Activated CD8-positive, alpha-beta memory T cell treated with anti-CD3 and anti-CD28 coated beads, Interleukin-2, amount 10 ng/mL, durations not matched to agents 7 days and 5 days (primary cell): ENCODE measurements around the gene ADAT1. TPM values are rescaled to one million over a fixed set of nuclear protein-coding genes. Genes with fewer than 3 reads are reported as not detected.

ENCODE experiments used
- ATAC-seq: fragments of 150-1000 bp; cut with Tn5 transposase; one replicate; pipeline ENCODE4 v1.10.0; 2021; ENCODE audit warnings: moderate library complexity
- CTCF ChIA-PET: fragments of 350-600 bp; sonication (Branson Sonifier 250); formaldehyde crosslinking; loops from one replicate; lab custom pipeline; 2021; ENCODE audit warnings: antibody characterized with exemption; lab: Charles Lee
- DNase-seq: peaks from one replicate; pipeline ENCODE4 v3.0.0-alpha.2; 2020
- H3K27ac Mint-ChIP-seq: one replicate; pipeline ENCODE4 v1.8.0; 2021; ENCODE audit warnings: mild to moderate bottlenecking, mixed read lengths
- H3K27me3 Mint-ChIP-seq: one replicate; pipeline ENCODE4 v1.8.0; 2021; ENCODE audit warnings: mixed read lengths
- H3K36me3 Mint-ChIP-seq: one replicate; pipeline ENCODE4 v1.8.0; 2021; ENCODE audit warnings: mild to moderate bottlenecking, mixed read lengths
- H3K4me1 Mint-ChIP-seq: one replicate; pipeline ENCODE4 v1.8.0; 2021; ENCODE audit warnings: mixed read lengths
- H3K4me3 Mint-ChIP-seq: one replicate; pipeline ENCODE4 v1.8.0; 2021; ENCODE audit warnings: mild to moderate bottlenecking, moderate library complexity, mixed read lengths
- H3K9me3 Mint-ChIP-seq: one replicate; pipeline ENCODE4 v1.8.0; 2022; ENCODE audit warnings: low read depth, mixed read lengths
- total RNA-seq, 2 experiments: library from RNA; stranded (reverse); gene quantifications; one replicate each; pipeline ENCODE4 v1.2.3, GENCODE V29; 2021

The ADAT1 gene
- total RNA-seq, 2 experiments from 2014 or later: 48.3 to 57.2 TPM

GRCh38 chr16:75635036-75635435 lies 12.0 kb upstream of the ADAT1 start:
- H3K27ac Mint-ChIP-seq: no peak overlapping the region
- CTCF ChIA-PET: interaction anchor here (1.5 kb wide), 1 partner anchor 12 kb away, joined by 3 read pairs; the partner anchor contains the start of genes KARS1 and TERF2IP
- peaks cover 69% of the 10 kb centered on the region for H3K36me3 Mint-ChIP-seq

GRCh38 chr16:75632857-75633256 lies 9.8 kb upstream of the ADAT1 start:
- peaks cover 23% of the 10 kb centered on the region for H3K4me1 Mint-ChIP-seq
- CTCF ChIA-PET: interaction anchor here (1.0 kb wide), 1 partner anchor 399 kb away, joined by 3 read pairs; no protein-coding TSS in a partner anchor
- ATAC-seq: no peak

More at GRCh38 chr16:75635036-75635435, 12.0 kb upstream of the ADAT1 start:
- ATAC-seq: no peak
- Mint-ChIP-seq H3K27me3 (no peaks in the 10 kb centered on the region), H3K9me3 (no peaks in the 10 kb centered on the region), H3K4me3 (no peak overlapping the region), H3K4me1 (peaks cover 9% of the 10 kb centered on the region)
- no peak for DNase-seq

GRCh38 chr16:75630052-75630451 lies 7.0 kb upstream of the ADAT1 start:
- DNase-seq (no peak), ATAC-seq (no peak)
- no peak overlapping the region for H3K4me3 Mint-ChIP-seq
- H3K36me3 Mint-ChIP-seq: peaks cover 71% of the 10 kb centered on the region
- no peaks in the 10 kb centered on the region for H3K27me3 Mint-ChIP-seq
- H3K4me1 Mint-ChIP-seq: peaks cover 29% of the 10 kb centered on the region
- CTCF ChIA-PET: interaction anchor here (1.6 kb wide), 1 partner anchor 10 kb away, joined by 7 read pairs; no protein-coding TSS in a partner anchor
- peak overlapping the region; percentile 42 for H3K27ac Mint-ChIP-seq
- H3K9me3 Mint-ChIP-seq: no peaks in the 10 kb centered on the region

More at GRCh38 chr16:75632857-75633256, 9.8 kb upstream of the ADAT1 start:
- DNase-seq: no peak
- H3K27me3 Mint-ChIP-seq: no peaks in the 10 kb centered on the region
- no peak overlapping the region for H3K4me3 Mint-ChIP-seq
- H3K27ac Mint-ChIP-seq: no peak overlapping the region
- H3K9me3 Mint-ChIP-seq: no peaks in the 10 kb centered on the region
- H3K36me3 Mint-ChIP-seq: peaks cover 73% of the 10 kb centered on the region

DNA sequence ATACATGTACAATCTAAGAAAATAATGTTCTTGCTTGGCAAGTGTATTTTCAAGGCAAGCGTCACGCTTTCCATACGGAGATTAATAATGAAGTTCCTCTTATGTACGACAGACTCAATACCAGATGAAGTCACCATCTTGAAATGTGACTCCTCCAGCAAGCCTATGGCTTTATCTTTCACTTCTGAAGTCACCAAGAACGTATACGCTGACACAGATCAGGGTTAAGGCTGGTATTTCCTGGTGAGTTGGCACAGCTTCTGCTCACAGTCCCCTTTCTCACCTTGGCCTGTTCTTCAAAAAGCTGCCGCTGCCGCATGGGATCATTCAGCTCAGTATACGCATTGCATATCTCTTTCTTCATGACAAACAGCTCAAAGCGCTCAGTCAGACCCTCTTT lies 6.1 kb upstream of the ADAT1 start:
- no peak for DNase-seq
- Mint-ChIP-seq H3K4me1 (peaks cover 30% of the 10 kb centered on the region), H3K4me3 (no peak overlapping the region), H3K27ac (peak overlapping the region; percentile 42), H3K27me3 (no peaks in the 10 kb centered on the region), H3K9me3 (no peaks in the 10 kb centered on the region), H3K36me3 (peaks cover 74% of the 10 kb centered on the region)
- ATAC-seq: no peak
- CTCF ChIA-PET: no interaction called here

- Mint-ChIP-seq H3K27ac (peak overlapping the region; percentile 74), H3K4me1 (peaks cover 30% of the 10 kb centered on the region), H3K36me3 (peaks cover 67% of the 10 kb centered on the region), H3K27me3 (no peaks in the 10 kb centered on the region), H3K9me3 (no peaks in the 10 kb centered on the region), H3K4me3 (no peak overlapping the region)
- DNase-seq: no peak
- CTCF ChIA-PET: interaction anchor here (1.0 kb wide), 1 partner anchor 9 kb away, joined by 3 read pairs; no protein-coding TSS in a partner anchor
- ATAC-seq: no peak
These were observed 5.3 kb upstream of the ADAT1 start for GRCh38 chr16:75628351-75628750.

DNA sequence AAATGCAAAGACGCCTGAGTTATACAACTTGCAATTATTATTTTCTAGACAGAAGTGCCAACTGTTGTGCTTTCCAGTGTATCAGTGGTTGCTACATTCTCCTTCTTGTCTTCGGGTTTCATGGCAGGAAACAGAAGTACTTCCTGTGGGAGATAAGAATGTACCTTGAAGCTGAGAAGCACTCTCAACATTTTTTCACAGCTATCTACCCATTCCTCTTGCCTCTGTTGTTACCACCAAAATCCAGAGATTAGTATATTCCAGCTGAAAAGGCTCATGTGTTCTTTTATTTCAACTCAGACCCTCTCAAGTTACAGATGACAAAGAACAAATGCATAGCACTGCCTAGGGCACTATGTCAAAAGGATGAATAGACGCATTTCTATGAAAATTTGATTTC lies 4.8 kb upstream of the ADAT1 start:
- Mint-ChIP-seq H3K36me3 (peaks cover 64% of the 10 kb centered on the region), H3K4me1 (peaks cover 30% of the 10 kb centered on the region), H3K27ac (peak overlapping the region; percentile 74), H3K4me3 (no peak overlapping the region), H3K27me3 (no peaks in the 10 kb centered on the region), H3K9me3 (no peaks in the 10 kb centered on the region)
- DNase-seq (no peak), ATAC-seq (no peak)
- CTCF ChIA-PET: interaction anchor here (1.0 kb wide), 1 partner anchor 10 kb away, joined by 3 read pairs; no protein-coding TSS in a partner anchor

DNA sequence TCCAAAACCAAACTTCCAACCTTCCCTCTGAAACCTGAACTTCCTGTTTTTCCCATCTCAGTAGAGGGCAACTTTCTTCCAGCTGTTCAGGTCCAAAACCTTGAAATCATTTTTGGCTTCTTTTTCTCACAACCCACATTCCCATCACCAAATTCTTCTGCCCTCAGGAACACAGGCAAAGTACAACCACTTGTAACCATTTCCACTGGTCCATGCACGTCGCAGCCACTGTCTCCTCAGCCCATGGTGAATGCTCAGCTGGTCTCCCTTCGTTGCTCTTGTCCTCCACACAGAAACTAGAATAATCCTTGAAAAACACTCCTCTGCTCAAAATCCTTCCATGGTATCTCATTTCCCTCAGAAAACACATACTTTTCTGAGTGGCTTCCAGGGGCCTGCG lies 3.7 kb upstream of the ADAT1 start:
- Mint-ChIP-seq H3K36me3 (peaks cover 59% of the 10 kb centered on the region), H3K27ac (peak overlapping the region; percentile 74), H3K9me3 (no peaks in the 10 kb centered on the region), H3K4me1 (peaks cover 35% of the 10 kb centered on the region), H3K27me3 (no peaks in the 10 kb centered on the region), H3K4me3 (no peak overlapping the region)
- DNase-seq: no peak
- CTCF ChIA-PET: interaction anchor here (1.4 kb wide), 1 partner anchor 162 kb away, joined by 3 read pairs; no protein-coding TSS in a partner anchor
- no peak for ATAC-seq

- H3K36me3 Mint-ChIP-seq: peaks cover 47% of the 10 kb centered on the region
- peak overlapping the region; percentile 0 for H3K4me3 Mint-ChIP-seq
- H3K27ac Mint-ChIP-seq: no peak overlapping the region
- H3K27me3 Mint-ChIP-seq: no peaks in the 10 kb centered on the region
- DNase-seq: no peak
- H3K9me3 Mint-ChIP-seq: no peaks in the 10 kb centered on the region
- H3K4me1 Mint-ChIP-seq: peaks cover 51% of the 10 kb centered on the region
- CTCF ChIA-PET: no interaction called here
- no peak for ATAC-seq
These were observed 1.8 kb upstream of the ADAT1 start for GRCh38 chr16:75624921-75625334.

- DNase-seq (no peak), ATAC-seq (no peak)
- Mint-ChIP-seq H3K27ac (peak overlapping the region; percentile 97), H3K27me3 (no peaks in the 10 kb centered on the region), H3K36me3 (peaks cover 36% of the 10 kb centered on the region), H3K4me3 (peak overlapping the region; percentile 90), H3K9me3 (no peaks in the 10 kb centered on the region), H3K4me1 (peaks cover 48% of the 10 kb centered on the region)
- CTCF ChIA-PET: interaction anchor here (0.8 to 5.1 kb wide), 13 partner anchors 14 to 520 kb away, joined by 3 to 63 read pairs (median 6); partner anchors contain the start of genes GABARAPL2, KARS1, TERF2IP and TMEM170A
These were observed 2.0 kb downstream of the ADAT1 start for GRCh38 chr16:75621170-75621477.

DNA sequence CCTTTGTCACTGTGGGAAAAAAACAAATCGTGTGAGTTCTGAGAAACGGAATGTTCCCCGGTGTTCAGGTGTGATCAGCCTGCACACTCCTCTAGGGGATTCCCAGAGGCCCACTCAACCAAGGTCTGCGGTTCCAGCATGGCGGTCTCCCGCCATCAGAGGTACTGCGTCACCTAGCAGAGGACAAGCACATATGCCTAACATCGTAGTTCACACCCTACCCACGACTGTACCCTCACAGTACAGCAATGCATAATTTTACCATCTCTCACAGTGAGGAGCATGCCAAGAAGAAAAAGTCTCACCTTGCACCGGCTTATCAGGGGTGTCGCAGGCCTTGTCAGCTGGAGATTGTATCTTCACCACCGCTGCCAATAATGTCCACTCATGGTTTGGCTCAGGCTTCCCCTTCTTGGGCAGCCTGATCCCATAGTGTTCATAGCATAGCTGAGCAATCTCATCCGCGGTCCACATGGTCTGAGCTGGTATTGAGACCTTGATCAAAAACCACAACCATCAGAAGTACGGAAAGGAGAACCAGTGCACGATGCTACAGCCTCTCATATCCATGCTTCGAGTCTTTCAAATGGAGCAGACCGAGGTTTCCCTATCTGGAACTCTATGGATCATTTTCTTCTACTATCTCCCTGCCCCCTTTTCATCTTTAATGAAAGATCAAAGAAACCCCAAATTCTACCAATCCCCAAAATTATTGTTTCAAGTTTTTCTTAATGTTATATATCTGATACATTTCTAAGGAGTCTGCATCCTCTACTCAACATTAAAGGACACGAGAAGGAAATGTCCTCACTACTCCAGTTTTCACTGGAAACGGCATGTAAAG lies 2.5 kb downstream of the ADAT1 start:
- DNase-seq: peak; percentile 82
- Mint-ChIP-seq H3K27me3 (no peaks in the 10 kb centered on the region), H3K9me3 (no peaks in the 10 kb centered on the region), H3K4me1 (peaks cover 54% of the 10 kb centered on the region), H3K27ac (peak overlapping the region; percentile 97), H3K4me3 (peak overlapping the region; percentile 90), H3K36me3 (peaks cover 35% of the 10 kb centered on the region)
- ATAC-seq: peak; percentile 24
- CTCF ChIA-PET: interaction anchor here (0.8 to 5.1 kb wide), 11 partner anchors 10 to 520 kb away, joined by 3 to 63 read pairs (median 7); partner anchors contain the start of genes GABARAPL2, KARS1, TERF2IP and TMEM170A

DNA sequence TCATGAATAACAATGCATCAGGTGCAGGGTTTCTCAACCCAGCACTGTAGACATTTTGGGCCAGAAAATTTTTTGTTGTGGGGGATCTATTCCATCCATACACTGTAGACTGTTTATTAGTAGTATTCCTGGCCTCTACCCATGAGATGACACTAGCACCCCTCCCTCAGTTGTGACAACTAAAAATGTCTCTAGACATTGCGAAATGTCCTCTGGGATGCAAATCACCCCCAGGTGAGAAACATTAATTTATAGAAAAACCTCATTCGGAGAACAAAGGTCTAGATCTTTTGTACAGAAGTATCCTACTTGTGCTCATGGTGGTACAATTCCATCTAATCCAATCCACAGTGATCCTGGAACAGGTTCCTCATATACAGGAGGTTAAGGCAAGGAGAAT lies 4.3 kb downstream of the ADAT1 start:
- H3K4me3 Mint-ChIP-seq: no peak overlapping the region
- H3K9me3 Mint-ChIP-seq: no peaks in the 10 kb centered on the region
- H3K36me3 Mint-ChIP-seq: peaks cover 43% of the 10 kb centered on the region
- DNase-seq: no peak
- ATAC-seq: no peak
- H3K4me1 Mint-ChIP-seq: peaks cover 56% of the 10 kb centered on the region
- H3K27ac Mint-ChIP-seq: no peak overlapping the region
- no peaks in the 10 kb centered on the region for H3K27me3 Mint-ChIP-seq
- CTCF ChIA-PET: interaction anchor here (0.6 to 5.1 kb wide), 5 partner anchors 12 to 185 kb away, joined by 3 to 63 read pairs (median 3); partner anchors contain the start of genes CFDP1, CHST6, KARS1 and TERF2IP

DNA sequence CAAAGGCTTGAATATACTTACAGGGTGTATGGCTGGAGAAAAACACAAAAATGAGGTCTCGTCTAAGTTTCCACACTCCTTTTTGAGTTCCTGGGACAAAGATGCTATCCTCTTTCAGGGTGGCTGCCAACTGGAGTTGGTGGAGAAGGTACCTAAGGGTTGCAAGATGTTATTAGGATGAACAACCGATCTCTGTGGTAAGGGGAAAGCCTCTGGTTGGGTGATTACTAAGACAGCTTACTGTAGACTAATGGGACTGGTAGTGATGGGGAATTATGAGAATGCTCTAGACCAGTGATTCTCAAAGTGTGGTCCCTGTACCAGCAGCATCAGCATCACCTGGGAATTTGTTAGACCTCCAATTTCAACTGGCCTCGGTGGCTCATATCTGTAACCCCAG lies 6.0 kb downstream of the ADAT1 start:
- CTCF ChIA-PET: no interaction called here
- H3K36me3 Mint-ChIP-seq: peaks cover 59% of the 10 kb centered on the region
- ATAC-seq: no peak
- no peak for DNase-seq
- no peak overlapping the region for H3K4me3 Mint-ChIP-seq
- H3K27ac Mint-ChIP-seq: peak overlapping the region; percentile 89
- H3K4me1 Mint-ChIP-seq: peaks cover 53% of the 10 kb centered on the region
- H3K27me3 Mint-ChIP-seq: no peaks in the 10 kb centered on the region
- H3K9me3 Mint-ChIP-seq: no peaks in the 10 kb centered on the region

DNA sequence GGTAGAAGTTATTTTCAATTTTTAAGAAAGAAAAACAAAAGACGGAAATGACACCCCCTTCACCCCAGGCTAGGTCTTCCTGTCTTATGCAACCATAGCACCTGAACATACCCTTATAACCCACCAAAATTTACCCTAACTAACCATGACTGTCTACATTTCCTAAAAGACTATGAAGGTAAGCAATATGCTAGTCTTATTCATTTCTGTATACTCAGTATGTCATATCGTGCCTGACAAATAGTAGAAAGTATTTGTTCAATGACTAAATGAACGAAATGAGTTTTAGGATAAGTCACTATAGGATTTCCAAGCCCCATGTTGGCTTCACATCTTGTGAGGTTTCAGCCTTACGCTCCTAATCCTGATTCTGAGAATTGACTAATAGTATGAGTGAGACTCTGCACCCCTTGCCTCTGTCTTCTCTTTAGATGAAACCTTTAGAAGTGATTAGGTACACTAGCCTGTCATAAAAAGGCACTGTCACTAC lies 6.5 kb downstream of the ADAT1 start:
- peak; percentile 69 for ATAC-seq
- peak overlapping the region; percentile 89 for H3K27ac Mint-ChIP-seq
- CTCF ChIA-PET: interaction anchor here (1.6 kb wide), 2 partner anchors 50 to 99 kb away, joined by 5 read pairs; partner anchors contain the start of gene GABARAPL2
- no peaks in the 10 kb centered on the region for H3K27me3 Mint-ChIP-seq
- H3K36me3 Mint-ChIP-seq: peaks cover 60% of the 10 kb centered on the region
- no peaks in the 10 kb centered on the region for H3K9me3 Mint-ChIP-seq
- peak overlapping the region; percentile 33 for H3K4me3 Mint-ChIP-seq
- DNase-seq: peak; percentile 50
- peaks cover 48% of the 10 kb centered on the region for H3K4me1 Mint-ChIP-seq
